Adrenal gland (tissue), 12 donors: ENCODE results near the gene LEKR1. TPM values are rescaled to one million over a fixed set of nuclear protein-coding genes. Genes with fewer than 3 reads are reported as not detected.
"Not testable (repeated sequence)": the region's sequence is repeated elsewhere in the genome, so short reads cannot be mapped to it uniquely, and the experiment has no call there.

Experiments used
- DNase-seq, 7 donors: peaks; one replicate each; pipeline ENCODE4 v3.0.0-alpha.2; 2019 to 2020
- H3K27ac ChIP-seq, 5 donors: fragments of 200-600 bp; sonication (generic) in 4 of 5; 1 replicate in 3 of 5; 2 replicates in 2 of 5; pipeline versions ENCODE4 v1.5.1 to v1.8.0; 2016 to 2020; ENCODE audit warnings: mild to moderate bottlenecking in 1 of 5
- H3K27me3 ChIP-seq: fragments of 200-600 bp; 2 replicates; pipeline ENCODE4 v1.8.0; 2021
- H3K36me3 ChIP-seq, 2 donors: fragments of 200-600 bp; replicated peaks in 1 of 2; 1 replicate in 1 of 2; 2 replicates in 1 of 2; pipeline versions ENCODE4 v1.5.1 to v1.8.0; 2018 to 2022
- H3K4me1 ChIP-seq, 2 donors: fragments of 200-600 bp; replicated peaks in 1 of 2; 1 replicate in 1 of 2; 2 replicates in 1 of 2; pipeline versions ENCODE4 v1.5.1 to v1.8.0; 2018 to 2021
- H3K4me3 ChIP-seq, 4 donors: fragments of 200-600 bp; sonication (generic) in 3 of 4; one replicate each; pipeline ENCODE4 v1.5.1; 2016 to 2018
- H3K9me3 ChIP-seq, 3 donors: fragments of 200-600 bp; sonication (generic) in 1 of 3; replicated peaks in 1 of 3; 1 replicate in 2 of 3; 2 replicates in 1 of 3; pipeline versions ENCODE4 v1.5.1 to v1.8.0; 2016 to 2021
- CTCF ChIP-seq, 6 experiments: fragments of 450-650 bp in 4 of 6; fragments of 200-600 bp in 2 of 6; sonication (generic) in 1 of 6; IDR thresholded peaks; 1 replicate in 5 of 6; 2 replicates in 1 of 6; pipeline versions ENCODE4 v1.5.1 to v1.8.0; 2016 to 2021; ENCODE audit warnings: antibody characterized with exemption in 6 of 6, mild to moderate bottlenecking in 2 of 6, moderate library complexity in 1 of 6
- POLR2A ChIP-seq, 2 donors: fragments of 450-650 bp; IDR thresholded peaks; one replicate each; pipeline ENCODE4 v1.6.1; 2017; ENCODE audit warnings: antibody characterized with exemption in 2 of 2, mild to moderate bottlenecking in 2 of 2, moderate library complexity in 1 of 2
- WGBS, 4 donors: extraction: QIAGEN DNeasy Blood & Tissue Kit in 2 of 4; methylation state at CpG; one replicate each; pipeline versions ENCODE4 v1.1.5 to v1.1.7; 2013 to 2017; 5-methylcytosine and 5-hydroxymethylcytosine counted together
- intact Hi-C, 2 donors: fragments of 100-400 bp; cut with DNase I; formaldehyde crosslinking; loops; one replicate each; pipeline versions ENCODE4 v1.14.1 to v1.15.0; 2022 to 2023
- polyA plus RNA-seq, 3 donors: library from polyadenylated mRNA; stranded (reverse); fragments of 200-250 nt in 2 of 3; fragments of 350-450 nt in 1 of 3; fragmentation: Illumina TruSeq in 1 of 3; extraction: RNeasy Lipid Tissue Mini Kit (QIAGEN cat#74804) in 1 of 3; gene quantifications; one replicate each; pipeline ENCODE4 v1.2.3, GENCODE V29; 2013 to 2014
- total RNA-seq, 9 donors: library from RNA; depleted of rRNA in 4 of 9; stranded (reverse); fragments of >200 nt in 4 of 9; fragments of 120-200 nt in 1 of 9; fragmentation: NEBNext Ultra II Directional in 1 of 9; extraction: Animal tissue kit (Norgen Biotek cat#: 25700) in 1 of 9; gene quantifications; one replicate each; pipeline versions ENCODE4 v1.1.0 to v1.2.4, GENCODE V29; 2013 to 2023
- donor health status: healthy with polysubstance abuse.
- donor health status: Bipolar disorder and iron deficiency.
- donor health status: DM: yes; HTN: yes; CAD: no.
- donor health status: DM: no; HTN: no; CAD: no.
- donor health status: DM: no; HTN: no; CAD: no.
- donor health status: DM: yes; HTN: yes; CAD: no.

Gene LEKR1
- total and polyA plus RNA-seq, 12 donors: 0.28 to 2.3 (median 1.5) TPM

GRCh38 chr3:156888176-156888575, 62.0 kb downstream of the LEKR1 start:
- no peak overlapping the region for H3K4me3 ChIP-seq
- 70 to 77% (median 74%) methylated on average over 2 of the region's 2 CpGs for WGBS, 4 donors
- no peaks in the 10 kb centered on the region for H3K9me3 ChIP-seq
- no peak for TF ChIP-seq POLR2A (IDR thresholded peaks at IDR 0.05)
- TF ChIP-seq CTCF (IDR thresholded peaks at IDR 0.05): no peak
- H3K4me1 ChIP-seq: no peaks in the 10 kb centered on the region
- no peaks in the 10 kb centered on the region for H3K27me3 ChIP-seq
- DNase-seq: no peak
- H3K36me3 ChIP-seq: no peaks in the 10 kb centered on the region
- intact Hi-C loops: no loop called here
- H3K27ac ChIP-seq: no peak overlapping the region

GRCh38 chr3:156888576-156888975, 62.4 kb downstream of the LEKR1 start:
- H3K27ac ChIP-seq: no peak overlapping the region
- no peak for TF ChIP-seq CTCF (IDR thresholded peaks at IDR 0.05)
- intact Hi-C loops: no loop called here
- DNase-seq: no peak
- 45 to 79% (median 60%) methylated on average over 1 of the region's 1 CpG for WGBS, 4 donors
- no peak overlapping the region for H3K4me3 ChIP-seq
- H3K36me3 ChIP-seq: no peaks in the 10 kb centered on the region
- H3K27me3 ChIP-seq: no peaks in the 10 kb centered on the region
- H3K4me1 ChIP-seq: no peaks in the 10 kb centered on the region
- H3K9me3 ChIP-seq: no peaks in the 10 kb centered on the region

GRCh38 chr3:156892701-156893100, 66.5 kb downstream of the LEKR1 start:
- Histone ChIP-seq H3K4me3 (no peak overlapping the region), H3K36me3 (no peaks in the 10 kb centered on the region), H3K27ac (no peak overlapping the region), H3K9me3 (no peaks in the 10 kb centered on the region), H3K4me1 (no peaks in the 10 kb centered on the region), H3K27me3 (no peaks in the 10 kb centered on the region)
- no peak for TF ChIP-seq CTCF (IDR thresholded peaks at IDR 0.05)
- no peak for TF ChIP-seq POLR2A (IDR thresholded peaks at IDR 0.05)
- intact Hi-C loops: no loop called here
- no peak for DNase-seq
- WGBS, 4 donors: 33 to 90% (median 73%) methylated on average over 1 of the region's 1 CpG

- H3K36me3 ChIP-seq, intact Hi-C loops, DNase-seq, H3K9me3 ChIP-seq, H3K4me3 ChIP-seq, H3K27ac ChIP-seq, H3K4me1 ChIP-seq, H3K27me3 ChIP-seq: not testable (repeated sequence)
- 64 to 71% (median 68%) methylated on average over 1 of the region's 1 CpG for WGBS, 4 donors
Observed at GRCh38 chr3:156895374-156895773, 69.2 kb downstream of the LEKR1 start.

- WGBS, 4 donors: 68 to 97% (median 89%) methylated on average over 1 of the region's 1 CpG
Observed at GRCh38 chr3:156897851-156898250, 71.7 kb downstream of the LEKR1 start.

More at GRCh38 chr3:156897851-156898250, 71.7 kb downstream of the LEKR1 start:
- H3K4me1 ChIP-seq, H3K9me3 ChIP-seq, DNase-seq, H3K27ac ChIP-seq, intact Hi-C loops, H3K36me3 ChIP-seq, H3K27me3 ChIP-seq, H3K4me3 ChIP-seq: not testable (repeated sequence)
